Trophoblast cell (in vitro differentiated cells and primary cell): ENCODE measurements around the gene LHX2.

Experiments used
- DNase-seq, 2 donors: peaks; one replicate each; pipeline ENCODE4 v3.0.0-alpha.2; 2016
- H2AFZ ChIP-seq: 2 replicates; pipeline ENCODE4 v1.6.1; 2013; ENCODE audit warnings: low read length, moderate library complexity, mild to moderate bottlenecking; ENCODE audit not compliant: insufficient read depth, poor library complexity
- H2AK5ac ChIP-seq: 2 replicates; pipeline ENCODE4 v1.6.1; 2013; ENCODE audit warnings: mild to moderate bottlenecking, low read length
- H2BK120ac ChIP-seq: 2 replicates; pipeline ENCODE4 v1.6.1; 2013; ENCODE audit warnings: low read length, mild to moderate bottlenecking, moderate library complexity; ENCODE audit not compliant: insufficient read depth, poor library complexity
- H2BK12ac ChIP-seq: 2 replicates; pipeline ENCODE4 v1.6.1; 2013; ENCODE audit warnings: mild to moderate bottlenecking, low read length, moderate library complexity
- H2BK5ac ChIP-seq: 2 replicates; pipeline ENCODE4 v1.6.1; 2013; ENCODE audit warnings: low read length, low read depth, moderate library complexity, mild to moderate bottlenecking; ENCODE audit not compliant: poor library complexity
- H3K14ac ChIP-seq: 2 replicates; pipeline ENCODE4 v1.6.1; 2013; ENCODE audit warnings: mild to moderate bottlenecking, low read length
- H3K18ac ChIP-seq: 2 replicates; pipeline ENCODE4 v1.6.1; 2013; ENCODE audit warnings: mild to moderate bottlenecking, low read length
- H3K23ac ChIP-seq: 2 replicates; pipeline ENCODE4 v1.6.1; 2013; ENCODE audit warnings: low read length
- H3K27ac ChIP-seq: 2 replicates; pipeline ENCODE4 v1.5.1; 2013; ENCODE audit warnings: low read depth, mild to moderate bottlenecking, inconsistent platforms, low read length, moderate library complexity
- H3K27me3 ChIP-seq: 2 replicates; pipeline ENCODE4 v1.6.1; 2013; ENCODE audit warnings: inconsistent platforms, mild to moderate bottlenecking, low read length, moderate library complexity; ENCODE audit not compliant: insufficient read depth
- H3K36me3 ChIP-seq, 2 experiments: 1 replicate in 1 of 2; 2 replicates in 1 of 2; pipeline ENCODE4 v1.6.1; 2013; ENCODE audit warnings: low read length in 2 of 2, mild to moderate bottlenecking in 2 of 2, moderate library complexity in 1 of 2; ENCODE audit not compliant: insufficient read depth in 2 of 2, control insufficient read depth in 1 of 2
- H3K4ac ChIP-seq: 2 replicates; pipeline ENCODE4 v1.6.1; 2013; ENCODE audit warnings: low read depth, mild to moderate bottlenecking, low read length, moderate library complexity
- H3K4me1 ChIP-seq, 2 experiments: 1 replicate in 1 of 2; 2 replicates in 1 of 2; pipeline ENCODE4 v1.6.1; 2013; ENCODE audit warnings: low read length in 2 of 2, mild to moderate bottlenecking in 2 of 2, moderate library complexity in 1 of 2; ENCODE audit not compliant: insufficient read depth in 2 of 2, control insufficient read depth in 1 of 2
- H3K4me2 ChIP-seq: 2 replicates; pipeline ENCODE4 v1.6.1; 2013; ENCODE audit warnings: inconsistent platforms, mild to moderate bottlenecking, low read length, moderate library complexity
- H3K4me3 ChIP-seq: 2 replicates; pipeline ENCODE4 v1.5.1; 2013; ENCODE audit warnings: mild to moderate bottlenecking, low read depth, low read length, inconsistent platforms
- H3K79me1 ChIP-seq: one replicate; pipeline ENCODE4 v1.6.1; 2013; ENCODE audit warnings: low read length
- H3K79me2 ChIP-seq: 2 replicates; pipeline ENCODE4 v1.6.1; 2013; ENCODE audit warnings: low read length, mild to moderate bottlenecking; ENCODE audit not compliant: control insufficient read depth, insufficient read depth, poor library complexity
- H3K9ac ChIP-seq: 2 replicates; pipeline ENCODE4 v1.6.1; 2013; ENCODE audit warnings: mild to moderate bottlenecking, low read length
- H3K9me3 ChIP-seq: 2 replicates; pipeline ENCODE4 v1.6.1; 2013; ENCODE audit warnings: low read depth, mild to moderate bottlenecking, control low read depth, inconsistent platforms, low read length; ENCODE audit not compliant: insufficient read depth
- H4K12ac ChIP-seq: 2 replicates; pipeline ENCODE4 v1.6.1; 2013; ENCODE audit warnings: low read depth, mild to moderate bottlenecking, low read length, moderate library complexity
- H4K8ac ChIP-seq: 2 replicates; pipeline ENCODE4 v1.6.1; 2013; ENCODE audit warnings: low read depth, mild to moderate bottlenecking, low read length, moderate library complexity
- H4K91ac ChIP-seq: one replicate; pipeline ENCODE4 v1.6.1; 2013; ENCODE audit warnings: low read depth, mild to moderate bottlenecking, low read length, moderate library complexity
- WGBS: extraction: QIAGEN DNeasy Blood & Tissue Kit; methylation state at CpG from one replicate; pipeline ENCODE4 v1.1.7; 2013; ENCODE audit warnings: missing lambda C conversion rate; ENCODE audit not compliant: insufficient read length, insufficient coverage; ENCODE audit errors: extremely low coverage; 5-methylcytosine and 5-hydroxymethylcytosine counted together

LHX2 gene

GRCh38 chr9:123972618-123973017 is 39.0 kb upstream of the LHX2 start:
- H3K27ac ChIP-seq = no peak overlapping the region
- over 99% methylated on average over 8 of the region's 8 CpGs for whole genome bisulfite sequencing
- peaks cover 16% of the 10 kb centered on the region for H3K9me3 ChIP-seq
- H2BK12ac ChIP-seq = no peak overlapping the region
- peak overlapping the region; percentile 13 for H3K4me3 ChIP-seq
- no peak overlapping the region for H3K4me2 ChIP-seq
- no peaks in the 10 kb centered on the region for H3K36me3 ChIP-seq
- no peak overlapping the region for H3K9ac ChIP-seq
- H3K23ac ChIP-seq = peak overlapping the region; percentile 6
- no peak overlapping the region for H2BK120ac ChIP-seq
- no peaks in the 10 kb centered on the region for H3K27me3 ChIP-seq
- H3K79me2 ChIP-seq = no peaks in the 10 kb centered on the region
- H4K8ac ChIP-seq = no peak overlapping the region
- H2BK5ac ChIP-seq = no peak overlapping the region
- H4K91ac ChIP-seq = no peak overlapping the region
- no peak overlapping the region for H3K14ac ChIP-seq
- no peak overlapping the region for H2AK5ac ChIP-seq
- H3K4me1 ChIP-seq = no peaks in the 10 kb centered on the region
- no peak for DNase-seq
- no peak overlapping the region for H3K18ac ChIP-seq
- no peaks in the 10 kb centered on the region for H3K79me1 ChIP-seq
- H4K12ac ChIP-seq = no peak overlapping the region
- H2AFZ ChIP-seq = no peak overlapping the region
- H3K4ac ChIP-seq = no peak overlapping the region

GRCh38 chr9:123973590-123974223 is 37.9 kb upstream of the LHX2 start:
- H3K23ac ChIP-seq = no peak overlapping the region
- H3K79me1 ChIP-seq = no peaks in the 10 kb centered on the region
- H4K8ac ChIP-seq = no peak overlapping the region
- no peak for DNase-seq
- H3K79me2 ChIP-seq = no peaks in the 10 kb centered on the region
- no peak overlapping the region for H3K4ac ChIP-seq
- peak overlapping the region; percentile 57 for H3K4me3 ChIP-seq
- no peak overlapping the region for H4K91ac ChIP-seq
- no peak overlapping the region for H3K14ac ChIP-seq
- H4K12ac ChIP-seq = no peak overlapping the region
- no peak overlapping the region for H2AK5ac ChIP-seq
- peaks cover 16% of the 10 kb centered on the region for H3K9me3 ChIP-seq
- H3K27ac ChIP-seq = no peak overlapping the region
- no peak overlapping the region for H3K4me2 ChIP-seq
- no peak overlapping the region for H3K9ac ChIP-seq
- WGBS = over 99% methylated on average over 7 of the region's 9 CpGs
- no peak overlapping the region for H2BK5ac ChIP-seq
- no peak overlapping the region for H3K18ac ChIP-seq
- H3K36me3 ChIP-seq = no peaks in the 10 kb centered on the region
- no peak overlapping the region for H2BK12ac ChIP-seq
- no peaks in the 10 kb centered on the region for H3K4me1 ChIP-seq
- no peak overlapping the region for H2AFZ ChIP-seq
- no peaks in the 10 kb centered on the region for H3K27me3 ChIP-seq
- no peak overlapping the region for H2BK120ac ChIP-seq

- H3K79me1 ChIP-seq = no peaks in the 10 kb centered on the region
- H3K27me3 ChIP-seq = no peaks in the 10 kb centered on the region
- no peak overlapping the region for H4K8ac ChIP-seq
- H3K4me1 ChIP-seq = no peaks in the 10 kb centered on the region
- H3K14ac ChIP-seq = no peak overlapping the region
- H2BK5ac ChIP-seq = no peak overlapping the region
- H3K27ac ChIP-seq = no peak overlapping the region
- no peak overlapping the region for H2BK120ac ChIP-seq
- no peak overlapping the region for H2BK12ac ChIP-seq
- H3K18ac ChIP-seq = no peak overlapping the region
- H3K79me2 ChIP-seq = no peaks in the 10 kb centered on the region
- H2AK5ac ChIP-seq = no peak overlapping the region
- H3K4ac ChIP-seq = no peak overlapping the region
- H3K36me3 ChIP-seq = no peaks in the 10 kb centered on the region
- no peak overlapping the region for H4K12ac ChIP-seq
- H3K23ac ChIP-seq = no peak overlapping the region
- H3K4me2 ChIP-seq = no peak overlapping the region
- H2AFZ ChIP-seq = no peak overlapping the region
- H3K9ac ChIP-seq = no peak overlapping the region
- no peak overlapping the region for H3K4me3 ChIP-seq
- no peak for DNase-seq
- no CpG with 5 or more reads among the region's 12 CpGs for WGBS
- no peak overlapping the region for H4K91ac ChIP-seq
- H3K9me3 ChIP-seq = peaks cover 16% of the 10 kb centered on the region
Measured at GRCh38 chr9:123974471-123974870, 37.1 kb upstream of the LHX2 start.

GRCh38 chr9:123975871-123976270 is 35.7 kb upstream of the LHX2 start:
- no peak overlapping the region for H4K8ac ChIP-seq
- WGBS = no CpG with 5 or more reads among the region's 3 CpGs
- no peak overlapping the region for H3K4me2 ChIP-seq
- H3K4me3 ChIP-seq = no peak overlapping the region
- no peaks in the 10 kb centered on the region for H3K79me1 ChIP-seq
- H3K79me2 ChIP-seq = no peaks in the 10 kb centered on the region
- no peak overlapping the region for H3K14ac ChIP-seq
- H3K18ac ChIP-seq = no peak overlapping the region
- H2AFZ ChIP-seq = no peak overlapping the region
- H4K91ac ChIP-seq = no peak overlapping the region
- H4K12ac ChIP-seq = no peak overlapping the region
- H2AK5ac ChIP-seq = no peak overlapping the region
- H3K36me3 ChIP-seq = no peaks in the 10 kb centered on the region
- no peak overlapping the region for H3K23ac ChIP-seq
- no peak overlapping the region for H2BK5ac ChIP-seq
- no peak overlapping the region for H3K9ac ChIP-seq
- H2BK12ac ChIP-seq = no peak overlapping the region
- no peak overlapping the region for H3K4ac ChIP-seq
- peaks cover 16% of the 10 kb centered on the region for H3K9me3 ChIP-seq
- DNase-seq = no peak
- no peaks in the 10 kb centered on the region for H3K27me3 ChIP-seq
- H3K27ac ChIP-seq = no peak overlapping the region
- H3K4me1 ChIP-seq = no peaks in the 10 kb centered on the region
- H2BK120ac ChIP-seq = no peak overlapping the region
